ENCODE data around the gene CCN6.

GRCh38 chr6:112118034-112118433, 64.1 kb downstream of the CCN6 start:
- TF ChIP-seq EP300 (IDR thresholded peaks at IDR 0.05) = no peak
- TF ChIP-seq, protein P1, sequence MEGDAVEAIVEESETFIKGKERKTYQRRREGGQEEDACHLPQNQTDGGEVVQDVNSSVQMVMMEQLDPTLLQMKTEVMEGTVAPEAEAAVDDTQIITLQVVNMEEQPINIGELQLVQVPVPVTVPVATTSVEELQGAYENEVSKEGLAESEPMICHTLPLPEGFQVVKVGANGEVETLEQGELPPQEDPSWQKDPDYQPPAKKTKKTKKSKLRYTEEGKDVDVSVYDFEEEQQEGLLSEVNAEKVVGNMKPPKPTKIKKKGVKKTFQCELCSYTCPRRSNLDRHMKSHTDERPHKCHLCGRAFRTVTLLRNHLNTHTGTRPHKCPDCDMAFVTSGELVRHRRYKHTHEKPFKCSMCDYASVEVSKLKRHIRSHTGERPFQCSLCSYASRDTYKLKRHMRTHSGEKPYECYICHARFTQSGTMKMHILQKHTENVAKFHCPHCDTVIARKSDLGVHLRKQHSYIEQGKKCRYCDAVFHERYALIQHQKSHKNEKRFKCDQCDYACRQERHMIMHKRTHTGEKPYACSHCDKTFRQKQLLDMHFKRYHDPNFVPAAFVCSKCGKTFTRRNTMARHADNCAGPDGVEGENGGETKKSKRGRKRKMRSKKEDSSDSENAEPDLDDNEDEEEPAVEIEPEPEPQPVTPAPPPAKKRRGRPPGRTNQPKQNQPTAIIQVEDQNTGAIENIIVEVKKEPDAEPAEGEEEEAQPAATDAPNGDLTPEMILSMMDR (IDR thresholded peaks at IDR 0.05) = no peak
- no peak for TF ChIP-seq POLR2A (IDR thresholded peaks at IDR 0.05)
- TF ChIP-seq POLR2AphosphoS5 (IDR thresholded peaks at IDR 0.05) = no peak

Data from sigmoid colon (tissue), 4 donors.